ENCODE results near the gene BACH2.

The BACH2 gene

GRCh38 chr6:90277302-90278011 lies 19.2 kb downstream of the BACH2 start:
- no peak for DNase-seq (ENCODE audit: low spot score)

- DNase-seq (ENCODE audit: low spot score) = no peak
These were observed 22.1 kb downstream of the BACH2 start for GRCh38 chr6:90274451-90275030.

- DNase-seq (ENCODE audit: low spot score) = no peak
These were observed 22.8 kb downstream of the BACH2 start for GRCh38 chr6:90273863-90274262.

DNA sequence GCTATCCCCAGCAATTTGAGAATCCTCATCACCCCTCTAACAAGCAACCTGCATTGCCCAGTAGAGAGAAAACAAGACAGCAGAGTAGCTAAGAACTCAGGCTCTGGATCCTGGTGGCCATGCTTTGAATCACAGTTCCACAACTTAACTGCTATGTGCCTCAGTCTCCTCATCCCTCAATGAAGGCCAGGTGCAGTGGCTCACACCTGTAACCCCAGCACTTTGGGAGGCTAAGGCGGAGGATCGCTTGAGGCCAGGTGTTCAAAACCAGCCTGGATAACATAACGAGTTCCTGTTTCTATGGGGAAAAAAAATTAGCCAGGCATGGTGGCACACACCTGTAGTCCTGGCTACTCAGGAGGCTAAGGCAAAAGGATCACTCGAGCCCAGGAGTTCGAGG lies 23.7 kb downstream of the BACH2 start:
- DNase-seq (ENCODE audit: low spot score) = no peak

DNA sequence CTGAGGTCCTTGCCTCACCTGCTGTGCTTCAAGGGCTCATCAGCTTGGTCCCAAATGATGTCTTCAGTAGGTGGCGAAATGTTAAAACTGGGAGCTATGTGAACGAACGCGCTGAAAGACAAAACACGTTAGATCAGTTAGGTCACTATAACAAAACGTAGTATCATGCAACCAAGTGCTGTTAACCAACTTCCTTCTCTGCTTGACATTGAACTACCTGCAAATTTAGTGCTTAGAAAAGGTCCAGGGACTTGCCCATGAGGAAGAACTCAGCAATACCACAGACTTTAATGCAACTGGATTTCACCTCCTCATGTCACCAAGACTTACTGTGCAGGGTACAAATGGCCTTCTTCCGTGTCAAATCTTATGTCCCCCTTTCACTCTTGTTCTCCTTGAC lies 24.8 kb downstream of the BACH2 start:
- DNase-seq (ENCODE audit: low spot score) = no peak

GRCh38 chr6:90269334-90269733 lies 27.3 kb downstream of the BACH2 start:
- no peak for DNase-seq (ENCODE audit: low spot score)

DNA sequence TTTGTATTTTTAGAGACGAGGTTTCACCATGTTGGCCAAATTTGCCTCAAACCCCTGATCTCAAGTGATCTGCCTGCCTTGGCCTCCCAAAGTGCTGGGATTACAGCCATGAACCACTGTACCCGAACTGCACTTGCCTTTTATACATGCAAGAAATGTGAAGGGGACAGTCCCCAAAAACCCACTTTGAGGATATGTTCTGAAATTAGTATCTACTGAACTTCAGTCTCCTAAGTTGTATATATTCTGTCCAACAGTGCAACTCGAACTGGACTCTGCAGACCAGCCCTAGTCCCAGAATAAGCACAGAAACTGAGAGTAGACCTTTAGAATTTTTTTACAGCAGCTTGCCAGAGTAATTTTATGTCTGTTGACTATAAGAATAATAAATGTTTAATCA lies 28.5 kb downstream of the BACH2 start:
- DNase-seq (ENCODE audit: low spot score) = no peak

DNA sequence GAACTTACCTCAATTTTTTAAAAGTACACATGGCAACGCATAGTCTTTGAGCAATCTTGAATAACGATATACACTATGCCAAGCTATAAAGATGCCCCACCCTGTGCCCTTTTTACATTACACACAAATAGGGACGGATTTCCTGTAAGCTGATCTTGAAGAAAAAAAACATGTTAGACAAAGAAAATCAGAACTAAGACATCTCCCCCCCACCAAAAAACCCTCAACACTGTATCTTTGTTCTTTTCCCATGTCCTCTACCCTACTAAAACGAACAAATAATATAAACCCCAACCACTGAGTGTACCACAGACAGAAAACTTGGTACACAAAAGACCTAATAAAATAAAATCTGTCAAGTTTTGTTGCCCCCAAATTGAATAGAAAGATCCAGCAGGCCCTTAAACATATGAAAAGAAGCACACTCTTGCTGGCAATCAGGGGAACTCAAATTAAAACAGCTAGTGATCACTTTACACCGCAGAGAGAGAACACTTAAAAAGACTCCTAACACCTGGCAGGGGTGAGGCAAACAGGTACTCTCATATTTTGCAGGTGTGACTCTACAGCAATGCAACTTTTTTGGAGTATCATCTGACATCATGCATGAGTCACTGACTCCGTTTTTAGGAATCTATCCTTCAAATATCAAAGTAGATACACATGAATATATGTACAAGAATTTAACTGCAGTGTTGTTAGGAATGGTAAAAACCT lies 29.6 kb downstream of the BACH2 start:
- no peak for DNase-seq (ENCODE audit: low spot score)

- no peak for DNase-seq (ENCODE audit: low spot score)
These were observed 32.1 kb downstream of the BACH2 start for GRCh38 chr6:90264561-90264960.

DNA sequence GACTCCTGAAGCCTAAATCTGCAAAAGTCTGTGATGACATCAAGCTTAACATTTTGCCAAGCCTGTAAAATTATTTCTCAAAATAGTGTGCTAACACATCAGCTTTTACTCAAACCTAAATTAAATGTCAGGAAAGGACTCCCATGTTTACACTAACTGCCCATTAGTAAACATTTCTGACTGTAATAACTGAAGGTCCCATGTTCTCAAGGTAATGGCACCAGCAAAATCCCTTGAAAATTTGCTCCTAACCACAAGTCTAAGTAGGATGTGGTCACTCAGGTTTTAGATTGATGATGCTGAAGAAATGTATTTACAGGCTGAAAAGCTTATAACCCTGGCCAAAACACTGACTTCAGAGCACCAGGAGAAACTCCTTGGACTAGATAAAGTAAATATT lies 33.0 kb downstream of the BACH2 start:
- DNase-seq (ENCODE audit: low spot score) = no peak

DNA sequence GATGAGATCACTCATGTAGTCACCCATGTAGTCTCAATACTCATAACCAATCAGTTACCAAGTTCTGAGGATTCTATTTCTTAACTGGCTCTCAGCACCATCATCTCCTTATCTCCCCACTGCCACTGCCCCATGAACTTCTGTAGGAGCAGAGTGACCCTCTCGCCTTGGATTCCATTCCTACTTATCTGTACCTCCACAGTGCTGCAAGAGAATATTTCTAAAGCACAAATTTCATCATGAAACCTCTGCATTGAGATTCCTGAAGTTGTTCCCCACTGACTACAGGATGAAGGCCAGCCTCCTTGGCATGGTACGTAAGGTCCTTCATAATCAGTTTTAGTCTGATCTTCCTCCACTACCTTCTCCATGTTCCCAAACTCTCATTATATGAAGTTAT lies 34.8 kb downstream of the BACH2 start:
- no peak for DNase-seq (ENCODE audit: low spot score)

- DNase-seq (ENCODE audit: low spot score) = no peak
These were observed 39.2 kb downstream of the BACH2 start for GRCh38 chr6:90257486-90257738.

DNA sequence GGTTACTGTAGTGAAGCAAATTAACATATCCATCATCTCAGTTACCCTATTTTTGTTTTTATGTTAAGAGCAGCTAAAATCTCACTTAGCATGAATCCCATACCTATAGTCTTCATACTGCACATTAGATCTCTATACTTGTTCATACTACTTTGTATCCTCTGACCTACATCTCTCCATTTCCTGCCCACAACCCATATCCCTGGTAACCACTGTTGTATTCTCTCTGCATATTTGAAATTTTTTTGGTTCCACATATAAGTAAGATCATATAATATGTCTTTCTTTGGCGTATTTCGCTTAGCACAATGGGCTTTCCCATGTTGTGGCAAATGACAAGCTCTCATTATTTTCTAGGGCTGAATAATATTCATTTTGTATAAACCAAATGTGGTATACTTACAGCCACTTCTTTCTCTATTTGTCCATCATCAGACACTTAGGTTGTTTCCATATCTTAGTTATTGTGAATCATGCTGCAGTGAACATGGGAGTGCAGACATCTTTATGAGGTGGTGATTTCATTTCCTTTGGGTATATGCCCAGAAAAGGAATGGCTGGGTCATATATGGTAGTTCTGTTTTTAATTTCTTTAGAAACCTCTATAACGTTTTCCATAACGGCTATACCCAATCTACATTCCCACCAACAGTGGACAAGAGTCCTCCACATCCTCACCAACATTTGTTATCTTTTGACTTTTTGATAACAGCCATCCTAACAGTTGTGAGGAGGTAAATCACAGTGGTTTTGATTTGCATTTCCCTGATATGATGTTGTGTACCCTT lies 39.8 kb downstream of the BACH2 start:
- no peak for DNase-seq (ENCODE audit: low spot score)

GRCh38 chr6:90253631-90254030 lies 43.0 kb downstream of the BACH2 start:
- no peak for DNase-seq (ENCODE audit: low spot score)

DNA sequence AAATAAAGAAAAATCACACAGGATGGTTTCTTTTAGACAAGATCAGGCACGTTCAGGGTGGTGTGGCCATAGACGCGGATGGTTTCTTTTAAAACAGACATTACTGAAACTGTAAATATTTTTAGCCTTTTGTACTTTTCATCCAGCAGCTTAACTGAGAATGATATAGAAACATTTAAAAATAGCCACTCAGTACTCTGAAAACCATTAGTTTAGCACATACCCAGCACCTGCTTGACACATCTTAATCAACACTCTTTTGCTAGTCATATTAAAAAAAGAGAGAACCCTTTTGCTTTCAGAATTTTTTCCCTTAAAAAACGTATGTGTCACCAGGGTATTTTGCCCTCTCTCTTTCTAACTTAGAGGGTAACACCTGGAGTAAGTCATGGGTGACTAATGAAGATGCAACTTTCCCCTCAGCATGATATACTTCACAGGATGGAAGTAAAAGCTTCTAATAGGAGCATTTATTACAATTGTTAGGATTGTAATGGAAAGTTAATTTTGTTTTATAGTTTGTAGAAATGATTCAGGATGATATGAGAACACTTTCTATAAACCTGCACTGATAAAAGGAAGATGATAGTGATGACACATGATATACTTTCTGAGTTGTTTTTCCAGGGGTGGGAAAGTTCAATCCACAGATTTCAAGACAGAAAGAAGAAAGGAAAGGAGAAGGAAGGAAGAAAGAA lies 45.2 kb downstream of the BACH2 start:
- no peak for DNase-seq (ENCODE audit: low spot score)

DNA sequence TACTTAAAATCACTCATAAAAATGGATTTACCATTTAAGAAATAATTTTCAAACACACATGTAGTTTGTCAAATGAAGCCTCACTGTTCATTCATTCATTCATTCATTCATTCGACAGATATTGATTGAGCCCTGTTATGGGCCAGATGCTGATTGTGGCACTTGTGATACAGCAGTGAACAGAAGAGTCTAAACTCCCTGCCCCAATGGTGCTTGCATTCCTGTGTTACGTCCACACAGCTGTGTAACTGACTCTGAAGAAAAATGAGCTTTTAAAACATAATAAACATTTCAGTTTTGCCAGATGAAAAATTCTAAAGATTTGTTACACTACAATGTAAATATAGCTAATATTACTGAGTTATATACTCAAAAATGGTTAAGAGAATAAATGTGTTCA lies 46.2 kb downstream of the BACH2 start:
- no peak for DNase-seq (ENCODE audit: low spot score)

GRCh38 chr6:90249458-90249857 lies 47.2 kb downstream of the BACH2 start:
- no peak for DNase-seq (ENCODE audit: low spot score)

DNA sequence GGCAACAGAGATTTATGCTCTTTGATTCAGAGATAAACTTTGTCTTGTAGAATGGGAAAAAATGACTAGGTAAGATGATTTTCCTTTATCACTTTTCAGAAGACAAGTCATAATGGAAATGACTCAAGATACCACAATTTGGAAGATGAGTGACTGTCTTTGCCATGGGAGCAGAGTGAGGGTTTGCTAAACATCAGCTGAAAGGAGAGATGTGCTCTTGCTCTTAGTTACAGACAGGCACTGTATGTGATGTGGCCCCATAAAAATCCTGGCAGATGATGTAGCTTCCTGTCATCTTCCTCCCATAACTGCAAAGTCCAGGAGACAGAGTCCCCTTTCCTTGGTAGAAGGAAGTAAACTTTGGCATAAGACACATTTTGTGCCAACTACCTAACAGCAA lies 47.6 kb downstream of the BACH2 start:
- DNase-seq (ENCODE audit: low spot score) = peak; percentile 14

DNA sequence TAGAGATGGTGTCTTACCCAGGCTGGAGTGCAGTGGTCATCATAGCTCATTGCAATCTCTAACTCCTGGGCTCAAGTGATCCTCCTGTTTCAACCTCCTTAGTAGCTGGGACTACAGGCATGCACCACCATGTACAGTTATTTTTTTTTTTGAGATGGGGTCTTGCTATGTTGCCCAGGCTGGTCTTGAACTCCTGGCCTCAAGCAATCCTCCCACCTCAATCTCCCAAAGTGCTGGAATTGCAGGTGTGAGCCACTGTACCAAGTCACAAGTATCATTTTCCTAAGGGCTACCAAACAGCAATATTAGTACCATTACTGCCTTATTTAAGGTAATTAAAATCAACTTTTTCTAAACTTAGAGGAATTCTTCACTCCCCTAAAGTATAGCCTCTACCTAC lies 49.4 kb downstream of the BACH2 start:
- DNase-seq (ENCODE audit: low spot score) = no peak

DNA sequence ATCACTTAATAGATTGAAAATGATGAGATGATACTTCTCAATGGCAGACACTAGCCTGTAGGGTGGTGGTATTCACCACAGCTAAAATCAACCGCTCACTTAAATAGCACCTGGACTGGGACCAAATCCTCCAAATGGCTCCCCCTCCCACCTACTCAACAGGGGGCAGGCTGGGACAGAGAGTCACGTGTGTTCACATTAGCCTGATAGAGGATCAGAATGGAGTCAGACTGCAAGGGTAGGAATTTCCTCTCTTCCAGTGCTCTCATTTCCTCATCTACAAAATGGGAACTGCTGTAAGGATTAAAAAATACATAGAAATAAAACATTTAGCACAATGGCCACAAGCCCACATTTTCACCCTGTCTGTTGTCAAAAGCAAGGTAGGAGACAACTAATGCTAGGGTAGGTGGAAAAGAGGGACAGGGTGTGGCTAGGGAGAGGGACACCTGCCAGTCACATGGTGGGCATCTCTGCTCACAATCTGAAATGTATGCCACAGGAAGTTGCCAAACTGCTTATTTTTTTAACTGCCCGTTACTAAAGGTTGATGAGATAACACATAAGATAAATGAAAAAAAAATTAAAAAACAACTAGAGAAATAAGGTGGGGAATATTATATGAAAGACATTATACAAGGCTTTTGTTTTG lies 55.3 kb downstream of the BACH2 start:
- DNase-seq (ENCODE audit: low spot score) = no peak

DNA sequence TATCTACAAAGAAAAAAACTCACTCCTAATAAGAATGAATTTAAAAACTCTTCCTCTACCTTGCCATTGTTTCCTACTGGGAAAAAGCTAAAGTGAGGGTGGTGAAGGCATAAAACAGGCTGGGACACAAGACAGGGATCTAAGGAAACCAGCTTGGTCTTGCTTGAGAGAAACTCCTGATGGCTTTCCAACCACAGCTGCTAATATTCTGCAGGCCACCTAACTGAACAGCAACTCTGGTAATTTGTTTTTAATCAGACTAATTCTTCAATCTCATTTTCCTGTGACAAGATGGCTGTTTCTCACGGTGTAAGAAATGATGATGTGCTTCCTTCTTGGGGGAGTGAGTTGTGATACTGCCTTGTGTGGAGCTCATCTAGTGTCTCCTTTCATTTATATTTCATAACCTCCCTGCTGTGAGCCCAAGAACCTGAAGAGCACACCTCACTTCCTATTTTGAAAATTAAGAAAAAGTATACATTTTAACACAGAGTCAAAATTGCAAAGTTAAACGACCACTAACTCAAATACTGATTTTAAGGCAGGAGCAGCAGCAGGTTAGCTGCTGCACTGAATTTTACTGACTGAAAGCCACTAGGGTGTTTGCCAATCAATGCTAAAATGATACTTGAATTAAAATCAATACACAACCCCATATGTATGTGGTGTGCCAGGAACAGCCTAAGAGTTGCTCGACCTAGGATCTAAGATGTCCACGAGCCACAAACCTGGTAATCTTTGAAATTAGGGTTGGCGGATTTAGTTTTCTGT lies 58.0 kb downstream of the BACH2 start:
- DNase-seq (ENCODE audit: low spot score) = no peak
